Lung (tissue), 12 donors: ENCODE results near the gene PDE6D. TPM values are rescaled to one million over a fixed set of nuclear protein-coding genes. Genes with fewer than 3 reads are reported as not detected.

Experiments
- ATAC-seq: fragments of 200-7000 bp; cut with Tn5 transposase; one replicate; pipeline ENCODE4 v1.9.1; 2020; ENCODE audit warnings: moderate number of reproducible peaks; ENCODE audit not compliant: insufficient read depth, low FRiP score
- DNase-seq, 3 donors: peaks; one replicate each; pipeline ENCODE4 v3.0.0-alpha.2; 2013 to 2017
- H3K27ac ChIP-seq, 2 donors: one replicate each; pipeline ENCODE4 v1.5.1; 2013; ENCODE audit warnings: mild to moderate bottlenecking in 2 of 2, moderate library complexity in 2 of 2, control low read depth in 1 of 2, inconsistent platforms in 1 of 2, low read depth in 1 of 2, low read length in 1 of 2
- H3K27me3 ChIP-seq, 3 donors: one replicate each; pipeline ENCODE4 v1.5.1; 2013; ENCODE audit warnings: low read length in 2 of 3; ENCODE audit not compliant: control insufficient read depth in 3 of 3, insufficient read depth in 3 of 3
- H3K36me3 ChIP-seq, 4 donors: one replicate each; pipeline ENCODE4 v1.5.1; 2013; ENCODE audit warnings: low read length in 4 of 4, mild to moderate bottlenecking in 1 of 4, moderate library complexity in 1 of 4; ENCODE audit not compliant: control insufficient read depth in 4 of 4, insufficient read depth in 4 of 4
- H3K4me1 ChIP-seq, 5 donors: one replicate each; pipeline ENCODE4 v1.5.1; 2013; ENCODE audit warnings: low read length in 5 of 5, mild to moderate bottlenecking in 2 of 5, moderate library complexity in 1 of 5; ENCODE audit not compliant: control insufficient read depth in 5 of 5, insufficient read depth in 5 of 5
- H3K4me3 ChIP-seq: one replicate; pipeline ENCODE4 v1.5.1; 2013; ENCODE audit warnings: mild to moderate bottlenecking, control low read depth, moderate library complexity
- H3K9ac ChIP-seq, 2 donors: one replicate each; pipeline ENCODE4 v1.5.1; 2013; ENCODE audit warnings: low read length in 2 of 2, control low read depth in 1 of 2; ENCODE audit not compliant: insufficient read depth in 1 of 2
- H3K9me3 ChIP-seq, 4 donors: one replicate each; pipeline ENCODE4 v1.5.1; 2013; ENCODE audit warnings: low read length in 3 of 4, mild to moderate bottlenecking in 1 of 4, moderate library complexity in 1 of 4; ENCODE audit not compliant: control insufficient read depth in 4 of 4, insufficient read depth in 3 of 4
- WGBS, 2 donors: extraction: QIAGEN DNeasy Blood & Tissue Kit; methylation state at CpG; one replicate each; pipeline ENCODE4 v1.1.7; 2013; 5-methylcytosine and 5-hydroxymethylcytosine counted together
- polyA plus RNA-seq, 2 donors: library from polyadenylated mRNA; stranded (reverse); fragments of 200-250 nt; gene quantifications; one replicate each; pipeline ENCODE4 v1.2.1, GENCODE V29; 2013
- total RNA-seq, 2 donors: library from RNA; depleted of rRNA in 1 of 2; stranded (reverse); fragments of >200 nt in 1 of 2; gene quantifications; one replicate each; pipeline ENCODE4 v1.2.1, GENCODE V29; 2014 to 2021
- TF ChIP-seq, protein P1 (sequence below): IDR thresholded peaks from 2 replicates; pipeline ENCODE4 v1.5.1; 2012; ENCODE audit warnings: mild to moderate bottlenecking; ENCODE audit errors: control extremely low read depth, extremely low read depth
- donor health status: control.
- donor health status: control.
- donor health status: Bipolar disorder and iron deficiency.
- donor health status: healthy.
- donor health status: DM: yes; HTN: yes; CAD: no.

The PDE6D gene
- total and polyA plus RNA-seq, 4 donors, result 21.5 to 25.6 (median 23.0) TPM

DNA sequence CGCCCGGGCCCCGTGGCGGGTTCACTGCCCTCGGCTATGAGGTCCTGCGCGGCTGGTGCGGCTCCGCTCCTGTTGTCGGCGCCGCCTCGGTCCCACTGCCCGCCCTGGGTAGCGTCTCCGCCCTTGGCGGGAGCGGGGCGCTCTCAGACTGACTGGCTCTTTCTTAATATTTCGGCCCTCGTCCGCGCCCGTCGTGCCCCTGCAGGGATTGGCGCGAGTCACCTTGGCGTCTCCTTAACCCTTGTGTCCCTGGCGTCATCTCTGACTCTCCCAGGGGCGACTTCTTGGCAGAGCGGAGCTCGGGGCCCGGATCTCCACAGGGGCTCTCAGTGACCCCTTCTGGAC lies 71.5 kb downstream of the PDE6D start:
- peak; percentile 39 to 45 (median 44) for DNase-seq
- Histone ChIP-seq H3K4me3 (peak overlapping the region; percentile 63), H3K9me3 (no peaks in the 10 kb centered on the region), H3K9ac (peak overlapping the region; percentile 74 to 76), H3K27me3 (no peaks in the 10 kb centered on the region), H3K4me1 (peaks cover 3 to 25% (median 16%) of the 10 kb centered on the region in 5 donors), H3K36me3 (peaks cover 0 to 36% (median 10%) of the 10 kb centered on the region in 4 donors), H3K27ac (peak overlapping the region; percentile 98)
- TF ChIP-seq, protein P1, sequence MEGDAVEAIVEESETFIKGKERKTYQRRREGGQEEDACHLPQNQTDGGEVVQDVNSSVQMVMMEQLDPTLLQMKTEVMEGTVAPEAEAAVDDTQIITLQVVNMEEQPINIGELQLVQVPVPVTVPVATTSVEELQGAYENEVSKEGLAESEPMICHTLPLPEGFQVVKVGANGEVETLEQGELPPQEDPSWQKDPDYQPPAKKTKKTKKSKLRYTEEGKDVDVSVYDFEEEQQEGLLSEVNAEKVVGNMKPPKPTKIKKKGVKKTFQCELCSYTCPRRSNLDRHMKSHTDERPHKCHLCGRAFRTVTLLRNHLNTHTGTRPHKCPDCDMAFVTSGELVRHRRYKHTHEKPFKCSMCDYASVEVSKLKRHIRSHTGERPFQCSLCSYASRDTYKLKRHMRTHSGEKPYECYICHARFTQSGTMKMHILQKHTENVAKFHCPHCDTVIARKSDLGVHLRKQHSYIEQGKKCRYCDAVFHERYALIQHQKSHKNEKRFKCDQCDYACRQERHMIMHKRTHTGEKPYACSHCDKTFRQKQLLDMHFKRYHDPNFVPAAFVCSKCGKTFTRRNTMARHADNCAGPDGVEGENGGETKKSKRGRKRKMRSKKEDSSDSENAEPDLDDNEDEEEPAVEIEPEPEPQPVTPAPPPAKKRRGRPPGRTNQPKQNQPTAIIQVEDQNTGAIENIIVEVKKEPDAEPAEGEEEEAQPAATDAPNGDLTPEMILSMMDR, result no peak
- 0% methylated on average over 33 of the region's 33 CpGs for WGBS, 2 donors
- ATAC-seq, result no peak

DNA sequence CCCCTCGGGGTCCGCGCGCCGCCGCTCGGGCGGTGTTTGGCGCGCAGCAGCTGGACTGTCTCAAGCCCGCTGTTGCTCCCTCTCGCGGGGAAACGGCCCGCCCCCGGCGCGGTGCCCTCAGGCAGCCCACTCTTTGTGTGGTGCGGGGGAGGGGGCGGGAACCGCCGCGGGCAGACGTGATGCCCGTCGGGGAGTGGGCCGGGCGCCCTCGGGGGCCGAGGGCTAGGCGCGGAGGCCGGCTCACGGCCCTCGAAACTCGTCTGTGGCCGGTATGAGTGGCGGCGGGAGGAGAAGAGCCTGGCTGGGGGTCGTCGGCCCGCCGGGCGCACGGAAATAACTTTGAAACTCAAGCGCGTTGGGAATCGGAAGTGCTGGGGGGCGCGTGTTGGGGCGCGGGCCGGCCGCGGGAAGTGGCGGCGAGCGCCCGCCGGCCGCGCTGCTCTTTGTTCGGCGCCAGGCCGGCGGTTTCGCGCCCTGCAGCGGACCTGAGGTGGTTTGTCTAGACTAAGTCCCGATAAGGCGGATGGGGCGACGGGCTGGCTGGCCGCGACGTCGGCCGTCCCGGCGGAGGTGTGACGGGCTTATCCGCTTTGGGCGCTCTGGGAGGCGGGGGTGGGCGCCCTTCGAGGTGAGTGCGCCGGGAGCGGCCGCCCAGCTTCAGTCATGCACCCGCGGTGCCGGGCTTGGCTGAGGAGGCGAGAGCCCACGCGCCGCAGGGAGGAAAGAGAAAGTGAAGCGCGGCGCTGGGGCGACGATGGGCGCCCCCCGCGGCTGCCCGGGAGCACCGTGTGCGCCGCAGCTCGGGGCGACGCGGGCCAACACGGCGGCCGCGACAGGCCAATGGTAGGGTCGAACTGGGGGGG lies 72.1 kb downstream of the PDE6D start:
- H3K36me3 ChIP-seq, result peaks cover 0 to 33% (median 8%) of the 10 kb centered on the region in 4 donors
- ATAC-seq (no peak), DNase-seq (peak; percentile 67 to 71 (median 69))
- peak overlapping the region; percentile 55 to 76 for H3K9ac ChIP-seq
- peaks cover 3 to 25% (median 16%) of the 10 kb centered on the region in 5 donors for H3K4me1 ChIP-seq
- H3K27me3 ChIP-seq, result no peaks in the 10 kb centered on the region
- peak overlapping the region; percentile 98 for H3K27ac ChIP-seq
- 0 to 1% methylated on average over 104 to 118 of the region's 118 CpGs for WGBS, 2 donors
- peak overlapping the region; percentile 63 for H3K4me3 ChIP-seq
- TF ChIP-seq, protein P1, result no peak
- H3K9me3 ChIP-seq, result no peaks in the 10 kb centered on the region

DNA sequence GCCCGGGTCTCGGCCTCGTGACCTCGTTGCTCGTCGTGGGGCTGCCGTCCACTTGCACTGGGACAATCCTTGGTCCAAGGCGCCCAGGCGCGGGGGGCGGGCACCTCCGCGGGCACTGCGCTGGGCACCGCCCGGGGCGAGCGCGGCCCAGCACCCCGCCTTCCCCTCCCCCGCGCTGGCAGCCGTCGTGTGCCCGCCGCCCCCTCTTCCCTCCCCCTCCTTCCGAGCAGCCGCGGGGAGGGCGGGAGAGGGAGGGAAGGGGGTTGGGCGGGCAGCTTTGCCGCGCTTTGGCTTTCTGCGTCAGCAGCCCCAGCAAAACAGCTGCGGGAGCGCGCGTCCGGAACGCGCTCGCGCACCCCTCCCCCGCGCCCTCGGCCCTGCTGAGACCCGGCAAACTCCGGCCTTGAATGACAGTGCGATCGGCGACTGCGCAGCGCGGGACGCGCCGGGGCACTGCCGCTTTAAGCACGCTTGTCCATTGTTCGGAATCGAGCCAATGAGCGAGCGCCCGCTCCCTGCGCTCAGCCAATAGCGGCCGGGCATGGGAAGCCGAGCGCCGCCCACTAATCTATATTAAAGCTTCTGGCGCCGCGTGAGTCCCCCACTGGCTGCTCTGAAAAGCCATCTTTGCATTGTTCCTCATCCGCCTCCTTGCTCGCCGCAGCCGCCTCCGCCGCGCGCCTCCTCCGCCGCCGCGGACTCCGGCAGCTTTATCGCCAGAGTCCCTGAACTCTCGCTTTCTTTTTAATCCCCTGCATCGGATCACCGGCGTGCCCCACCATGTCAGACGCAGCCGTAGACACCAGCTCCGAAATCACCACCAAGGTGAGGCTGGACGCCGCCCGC lies 72.9 kb downstream of the PDE6D start, which contains the start of gene PTMA:
TSS of gene PTMA (plus strand) at position 599 of the 846 bp plus-strand sequence. CDS start at position 781, 182 bp downstream.
- peaks cover 0 to 25% (median 13%) of the 10 kb centered on the region in 5 donors for H3K4me1 ChIP-seq
- no peaks in the 10 kb centered on the region for H3K27me3 ChIP-seq
- peak within 1 kb of the TSS; percentile 96 to 98 for H3K9ac ChIP-seq
- H3K4me3 ChIP-seq, result peak within 1 kb of the TSS; percentile 63
- no peaks in the 10 kb centered on the region for H3K9me3 ChIP-seq
- TF ChIP-seq, protein P1, result no peak
- ATAC-seq (peak; percentile 67), DNase-seq (peak; percentile 100)
- peaks cover 0 to 27% (median 8%) of the 10 kb centered on the region in 4 donors for H3K36me3 ChIP-seq
- H3K27ac ChIP-seq, result peak within 1 kb of the TSS; percentile 100
- 0 to 1% methylated on average over 69 to 94 of the region's 97 CpGs for WGBS, 2 donors
